HepG2 (cell line): ENCODE data around the gene ACOXL. TPM values are rescaled to one million over a fixed set of nuclear protein-coding genes. Genes with fewer than 3 reads are reported as not detected.

Source experiments
- ADNP ChIP-seq: sonication (generic); formaldehyde crosslinking; IDR thresholded peaks from 2 replicates; pipeline ENCODE4 v1.4.0; 2020; ENCODE audit warnings: missing genetic modification reagents
- CBX2 ChIP-seq, 2 experiments: fragments of 200-600 bp in 1 of 2; sonication (generic); formaldehyde crosslinking in 1 of 2; IDR thresholded peaks; 2 replicates each; pipeline versions ENCODE4 v1.7.0 to v1.8.1; 2018 to 2022; ENCODE audit warnings: low read depth in 2 of 2, low read length in 1 of 2, mild to moderate bottlenecking in 1 of 2, missing genetic modification reagents in 1 of 2
- DMAP1 ChIP-seq: IDR thresholded peaks from 2 replicates; pipeline ENCODE4 v1.6.1; 2016
- EP300 ChIP-seq, 3 experiments: sonication (generic) in 1 of 3; formaldehyde crosslinking in 1 of 3; IDR thresholded peaks; 2 replicates each; pipeline versions ENCODE4 v1.5.1 to v1.6.1; 2011 to 2020; ENCODE audit warnings: low read depth in 2 of 3, low read length in 2 of 3, borderline replicate concordance in 1 of 3, improper control_type of control experiment in 1 of 3, mild to moderate bottlenecking in 1 of 3, missing genetic modification reagents in 1 of 3, moderate library complexity in 1 of 3
- MAF1 ChIP-seq: sonication (generic); formaldehyde crosslinking; IDR thresholded peaks from 2 replicates; pipeline ENCODE4 v1.5.0; 2020; ENCODE audit warnings: missing genetic modification reagents, borderline replicate concordance
- ZFP82 ChIP-seq: sonication (generic); formaldehyde crosslinking; IDR thresholded peaks from 2 replicates; pipeline ENCODE4 v1.5.1; 2020; ENCODE audit warnings: mild to moderate bottlenecking, missing genetic modification reagents, borderline replicate concordance
- ZNF232 ChIP-seq: sonication (generic); formaldehyde crosslinking; IDR thresholded peaks from 2 replicates; pipeline ENCODE4 v1.4.0; 2020; ENCODE audit warnings: missing genetic modification reagents, borderline replicate concordance
- ZNF3 ChIP-seq: IDR thresholded peaks from 2 replicates; pipeline ENCODE4 v1.7.0; 2017; ENCODE audit warnings: inconsistent platforms
- ZNF383 ChIP-seq: sonication (generic); formaldehyde crosslinking; IDR thresholded peaks from 2 replicates; pipeline ENCODE4 v1.4.0; 2020; ENCODE audit warnings: missing genetic modification reagents, mild to moderate bottlenecking, borderline replicate concordance
- ZNF879 ChIP-seq: sonication (generic); formaldehyde crosslinking; IDR thresholded peaks from 2 replicates; pipeline ENCODE4 v1.8.1; 2023; ENCODE audit warnings: missing genetic modification reagents
- polyA plus RNA-seq, 8 experiments: library from polyadenylated mRNA; depleted of rRNA in 3 of 8; stranded (reverse) in 7 of 8; unstranded in 1 of 8; fragments of >200 nt; fragmentation: Illumina TruSeq in 4 of 8; extraction: Trizol in 4 of 8; gene quantifications; 2 replicates each; pipeline versions ENCODE4 v1.2.1 to v1.2.3, GENCODE V29; 2011 to 2016; ENCODE audit warnings: low read depth in 4 of 8, missing spikeins in 1 of 8, mixed read lengths in 1 of 8; ENCODE audit not compliant: insufficient read depth in 1 of 8
- total RNA-seq, 5 experiments: library from RNA; depleted of rRNA; stranded (reverse); fragments of >200 nt; fragmentation: Illumina TruSeq; extraction: Trizol; gene quantifications; 2 replicates each; pipeline ENCODE4 v1.2.3, GENCODE V29; 2016; ENCODE audit warnings: low read depth in 1 of 5
- TF ChIP-seq, protein P1 (sequence below): sonication (generic); formaldehyde crosslinking; IDR thresholded peaks from 2 replicates; pipeline ENCODE4 v1.8.1; 2022; ENCODE audit warnings: low read depth, mild to moderate bottlenecking, missing genetic modification reagents
- TF ChIP-seq, protein P2 (sequence below): sonication (generic); formaldehyde crosslinking; IDR thresholded peaks from 2 replicates; pipeline ENCODE4 v1.8.1; 2023; ENCODE audit warnings: missing genetic modification reagents, inconsistent platforms, borderline replicate concordance
- TF ChIP-seq, protein P3 (sequence below), 2 experiments: fragments of 450-650 bp in 1 of 2; sonication (generic) in 1 of 2; formaldehyde crosslinking in 1 of 2; IDR thresholded peaks; 2 replicates each; pipeline versions ENCODE4 v1.6.1 to v1.8.0; 2016 to 2022; ENCODE audit warnings: antibody characterized with exemption in 1 of 2, mild to moderate bottlenecking in 1 of 2, missing genetic modification reagents in 1 of 2

The ACOXL gene
- total and polyA plus RNA-seq, 2 of the 13 experiments (the other 11 are each of a cell fraction or from before 2014, with no cell fraction given): not detected

DNA sequence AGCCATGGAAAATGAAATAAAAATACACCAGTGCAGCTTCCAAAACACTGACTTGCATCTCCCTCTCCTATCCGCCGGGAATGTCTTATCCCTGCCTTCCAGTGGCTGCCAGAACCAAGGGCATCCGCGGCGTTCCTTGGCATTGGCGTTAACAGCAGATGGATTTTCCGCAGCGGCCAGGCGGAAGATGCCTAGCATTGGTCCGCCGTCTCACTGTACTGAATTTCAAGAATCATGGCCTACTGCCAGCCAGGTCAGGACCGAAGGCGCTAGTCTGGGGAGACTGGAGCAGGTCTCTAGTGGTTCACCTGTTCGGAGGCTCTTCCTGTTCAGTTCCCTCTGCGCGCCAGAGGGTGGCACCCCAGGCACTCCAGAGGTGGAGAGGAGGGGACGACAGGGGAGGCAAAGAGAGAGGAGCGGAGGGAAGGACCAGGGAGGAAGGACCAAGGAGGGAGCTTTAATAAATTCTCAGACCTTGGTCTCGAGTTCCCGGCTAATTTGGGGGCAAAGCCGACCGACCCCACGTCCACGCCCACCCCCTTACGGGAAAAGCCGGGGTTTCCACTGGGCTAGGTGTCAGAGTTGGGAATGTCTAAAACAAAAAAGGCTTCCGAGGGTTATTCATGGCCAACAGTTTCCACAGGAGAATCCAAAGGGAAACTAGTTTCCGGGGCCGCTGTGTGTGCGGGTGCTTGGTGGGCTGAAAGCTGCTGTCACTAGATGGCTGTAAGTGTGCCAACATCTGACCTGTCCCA lies 384.6 kb downstream of the ACOXL start (continued):
- TF ChIP-seq ADNP (CRISPR knock-in tag) (no peak), ZFP82 (CRISPR knock-in tag) (no peak), MAF1 (CRISPR knock-in tag) (no peak), ZNF232 (CRISPR knock-in tag) (no peak), CBX2 (IDR thresholded peaks at IDR 0.05; ENCODE audit: low read depth, low read length) (no peak), CBX2 (CRISPR knock-in tag; IDR thresholded peaks at IDR 0.05; ENCODE audit: low read depth) (no peak), ZNF879 (no peak), EP300 (IDR thresholded peaks at IDR 0.05; ENCODE audit: low read depth in 2 of 2, low read length in 2 of 2) (no peak), EP300 (CRISPR knock-in tag; IDR thresholded peaks at IDR 0.05; ENCODE audit: borderline replicate concordance) (no peak), ZNF3 (CRISPR knock-in tag) (no peak), DMAP1 (CRISPR knock-in tag) (no peak), ZNF383 (CRISPR knock-in tag) (no peak)
- TF ChIP-seq, protein P1, sequence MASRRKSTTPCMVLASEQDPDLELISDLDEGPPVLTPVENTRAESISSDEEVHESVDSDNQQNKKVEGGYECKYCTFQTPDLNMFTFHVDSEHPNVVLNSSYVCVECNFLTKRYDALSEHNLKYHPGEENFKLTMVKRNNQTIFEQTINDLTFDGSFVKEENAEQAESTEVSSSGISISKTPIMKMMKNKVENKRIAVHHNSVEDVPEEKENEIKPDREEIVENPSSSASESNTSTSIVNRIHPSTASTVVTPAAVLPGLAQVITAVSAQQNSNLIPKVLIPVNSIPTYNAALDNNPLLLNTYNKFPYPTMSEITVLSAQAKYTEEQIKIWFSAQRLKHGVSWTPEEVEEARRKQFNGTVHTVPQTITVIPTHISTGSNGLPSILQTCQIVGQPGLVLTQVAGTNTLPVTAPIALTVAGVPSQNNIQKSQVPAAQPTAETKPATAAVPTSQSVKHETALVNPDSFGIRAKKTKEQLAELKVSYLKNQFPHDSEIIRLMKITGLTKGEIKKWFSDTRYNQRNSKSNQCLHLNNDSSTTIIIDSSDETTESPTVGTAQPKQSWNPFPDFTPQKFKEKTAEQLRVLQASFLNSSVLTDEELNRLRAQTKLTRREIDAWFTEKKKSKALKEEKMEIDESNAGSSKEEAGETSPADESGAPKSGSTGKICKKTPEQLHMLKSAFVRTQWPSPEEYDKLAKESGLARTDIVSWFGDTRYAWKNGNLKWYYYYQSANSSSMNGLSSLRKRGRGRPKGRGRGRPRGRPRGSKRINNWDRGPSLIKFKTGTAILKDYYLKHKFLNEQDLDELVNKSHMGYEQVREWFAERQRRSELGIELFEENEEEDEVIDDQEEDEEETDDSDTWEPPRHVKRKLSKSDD (CRISPR knock-in tag): no peak
- TF ChIP-seq, protein P2, sequence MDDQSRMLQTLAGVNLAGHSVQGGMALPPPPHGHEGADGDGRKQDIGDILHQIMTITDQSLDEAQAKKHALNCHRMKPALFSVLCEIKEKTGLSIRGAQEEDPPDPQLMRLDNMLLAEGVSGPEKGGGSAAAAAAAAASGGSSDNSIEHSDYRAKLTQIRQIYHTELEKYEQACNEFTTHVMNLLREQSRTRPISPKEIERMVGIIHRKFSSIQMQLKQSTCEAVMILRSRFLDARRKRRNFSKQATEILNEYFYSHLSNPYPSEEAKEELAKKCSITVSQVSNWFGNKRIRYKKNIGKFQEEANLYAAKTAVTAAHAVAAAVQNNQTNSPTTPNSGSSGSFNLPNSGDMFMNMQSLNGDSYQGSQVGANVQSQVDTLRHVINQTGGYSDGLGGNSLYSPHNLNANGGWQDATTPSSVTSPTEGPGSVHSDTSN: no peak
- TF ChIP-seq, protein P3, sequence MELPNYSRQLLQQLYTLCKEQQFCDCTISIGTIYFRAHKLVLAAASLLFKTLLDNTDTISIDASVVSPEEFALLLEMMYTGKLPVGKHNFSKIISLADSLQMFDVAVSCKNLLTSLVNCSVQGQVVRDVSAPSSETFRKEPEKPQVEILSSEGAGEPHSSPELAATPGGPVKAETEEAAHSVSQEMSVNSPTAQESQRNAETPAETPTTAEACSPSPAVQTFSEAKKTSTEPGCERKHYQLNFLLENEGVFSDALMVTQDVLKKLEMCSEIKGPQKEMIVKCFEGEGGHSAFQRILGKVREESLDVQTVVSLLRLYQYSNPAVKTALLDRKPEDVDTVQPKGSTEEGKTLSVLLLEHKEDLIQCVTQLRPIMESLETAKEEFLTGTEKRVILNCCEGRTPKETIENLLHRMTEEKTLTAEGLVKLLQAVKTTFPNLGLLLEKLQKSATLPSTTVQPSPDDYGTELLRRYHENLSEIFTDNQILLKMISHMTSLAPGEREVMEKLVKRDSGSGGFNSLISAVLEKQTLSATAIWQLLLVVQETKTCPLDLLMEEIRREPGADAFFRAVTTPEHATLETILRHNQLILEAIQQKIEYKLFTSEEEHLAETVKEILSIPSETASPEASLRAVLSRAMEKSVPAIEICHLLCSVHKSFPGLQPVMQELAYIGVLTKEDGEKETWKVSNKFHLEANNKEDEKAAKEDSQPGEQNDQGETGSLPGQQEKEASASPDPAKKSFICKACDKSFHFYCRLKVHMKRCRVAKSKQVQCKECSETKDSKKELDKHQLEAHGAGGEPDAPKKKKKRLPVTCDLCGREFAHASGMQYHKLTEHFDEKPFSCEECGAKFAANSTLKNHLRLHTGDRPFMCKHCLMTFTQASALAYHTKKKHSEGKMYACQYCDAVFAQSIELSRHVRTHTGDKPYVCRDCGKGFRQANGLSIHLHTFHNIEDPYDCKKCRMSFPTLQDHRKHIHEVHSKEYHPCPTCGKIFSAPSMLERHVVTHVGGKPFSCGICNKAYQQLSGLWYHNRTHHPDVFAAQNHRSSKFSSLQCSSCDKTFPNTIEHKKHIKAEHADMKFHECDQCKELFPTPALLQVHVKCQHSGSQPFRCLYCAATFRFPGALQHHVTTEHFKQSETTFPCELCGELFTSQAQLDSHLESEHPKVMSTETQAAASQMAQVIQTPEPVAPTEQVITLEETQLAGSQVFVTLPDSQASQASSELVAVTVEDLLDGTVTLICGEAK (IDR thresholded peaks at IDR 0.05): no peak
- TF ChIP-seq, protein P3 (CRISPR knock-in tag; IDR thresholded peaks at IDR 0.05): no peak
